A673 (cell line): ENCODE measurements around the gene RRP1.

Experiments used
- CTCF ChIP-seq: fragments of 300-800, 200-600 bp; sonication (generic); conservative IDR thresholded peaks from 2 replicates; pipeline ENCODE4 v1.5.1; 2017; ENCODE audit warnings: low read depth, mild to moderate bottlenecking, antibody characterized with exemption, low read length, moderate library complexity, mixed read lengths
- EZH2 ChIP-seq: fragments of 200-600 bp; sonication (generic); IDR thresholded peaks from 2 replicates; pipeline ENCODE4 v1.6.1; 2017; ENCODE audit warnings: borderline replicate concordance, low read depth, mild to moderate bottlenecking, mixed read lengths, antibody characterized with exemption, low read length; ENCODE audit not compliant: poor library complexity, severe bottlenecking

GRCh38 chr21:43767984-43768867 is 21.2 kb upstream of the RRP1 start:
- TF ChIP-seq CTCF (no peak), EZH2 (no peak)
